Measurements from ENCODE around the gene UBE2E2. TPM values are rescaled to one million over a fixed set of nuclear protein-coding genes. Genes with fewer than 3 reads are reported as not detected.
"Not testable (repeated sequence)": the region's sequence is repeated elsewhere in the genome, so short reads cannot be mapped to it uniquely, and the experiment has no call there.

The UBE2E2 gene
- 91.0 TPM for total RNA-seq

GRCh38 chr3:23202921-23203707, at the start of gene UBE2E2:
Gene UBE2E2 (plus strand): TSS chr3:23203327.
- intact Hi-C loops (cut with DNase I) = no loop called here
- DNase-seq (ENCODE audit: low spot score) (peak; percentile 84), ATAC-seq (peak; percentile 85)

- no peak for DNase-seq (ENCODE audit: low spot score)
- intact Hi-C loops (cut with DNase I) = no loop called here
- no peak for ATAC-seq
Measured at GRCh38 chr3:23153436-23153835, 49.7 kb upstream of the UBE2E2 start.

DNA sequence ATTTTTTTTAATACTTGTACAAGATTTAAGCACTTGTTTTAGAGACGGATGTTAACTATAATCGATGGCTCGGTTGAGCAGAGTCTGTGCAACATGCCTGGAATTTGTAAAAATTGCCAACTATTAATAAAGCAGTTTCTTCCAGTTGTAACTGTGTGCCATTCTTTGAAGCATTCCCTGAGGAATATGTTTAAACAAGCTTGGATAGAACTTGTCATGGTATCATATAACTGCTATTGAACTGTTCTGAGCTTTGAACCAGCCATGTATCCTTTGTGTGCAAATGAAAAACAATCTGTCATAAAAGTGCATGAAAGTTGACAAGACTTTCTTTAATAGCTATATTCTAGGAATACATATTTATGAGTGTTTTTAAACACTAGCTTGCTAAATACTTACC, 45.8 kb upstream of the UBE2E2 start:
- ATAC-seq (no peak), DNase-seq (ENCODE audit: low spot score) (no peak)
- intact Hi-C loops (cut with DNase I) = no loop called here

DNA sequence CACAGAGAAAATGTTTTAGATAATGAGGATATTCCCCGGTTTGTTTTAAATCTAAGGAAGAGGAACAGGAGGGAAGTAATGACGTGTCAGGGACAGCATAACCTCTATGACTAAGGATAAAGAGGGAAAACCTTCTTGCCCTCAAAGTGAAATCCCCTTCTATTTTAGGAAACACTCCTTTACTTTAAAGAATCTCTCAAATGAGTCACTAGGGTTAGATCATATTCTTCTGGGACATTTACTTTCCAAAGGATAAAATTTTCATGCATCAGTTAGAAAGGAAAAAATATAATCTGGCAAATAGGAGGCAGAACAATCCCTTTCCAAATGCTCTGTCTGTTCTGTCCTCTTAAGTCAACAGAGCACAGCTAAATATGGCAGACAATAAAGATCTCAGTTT, 43.2 kb upstream of the UBE2E2 start:
- intact Hi-C loops (cut with DNase I) = no loop called here
- no peak for DNase-seq (ENCODE audit: low spot score)
- ATAC-seq = peak; percentile 86

DNA sequence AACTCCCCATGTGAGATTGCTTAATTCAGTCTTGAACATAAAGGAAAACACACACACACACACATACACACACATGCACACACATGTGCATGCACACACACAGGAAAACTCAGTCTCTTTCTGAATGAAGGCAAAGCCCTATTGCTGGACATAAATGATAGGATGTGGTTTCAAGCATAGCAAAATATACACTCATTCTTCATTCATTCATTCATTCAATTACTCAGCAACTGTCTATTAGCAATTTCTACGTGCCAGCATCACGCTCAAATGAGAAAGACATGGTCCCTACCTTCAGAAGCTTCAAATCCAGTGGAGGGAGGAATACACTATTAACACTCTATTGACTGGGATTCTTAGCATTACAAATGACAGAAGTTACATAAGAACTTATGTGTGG, 41.8 kb upstream of the UBE2E2 start:
- ATAC-seq (no peak), DNase-seq (ENCODE audit: low spot score) (no peak)
- intact Hi-C loops (cut with DNase I) = no loop called here

DNA sequence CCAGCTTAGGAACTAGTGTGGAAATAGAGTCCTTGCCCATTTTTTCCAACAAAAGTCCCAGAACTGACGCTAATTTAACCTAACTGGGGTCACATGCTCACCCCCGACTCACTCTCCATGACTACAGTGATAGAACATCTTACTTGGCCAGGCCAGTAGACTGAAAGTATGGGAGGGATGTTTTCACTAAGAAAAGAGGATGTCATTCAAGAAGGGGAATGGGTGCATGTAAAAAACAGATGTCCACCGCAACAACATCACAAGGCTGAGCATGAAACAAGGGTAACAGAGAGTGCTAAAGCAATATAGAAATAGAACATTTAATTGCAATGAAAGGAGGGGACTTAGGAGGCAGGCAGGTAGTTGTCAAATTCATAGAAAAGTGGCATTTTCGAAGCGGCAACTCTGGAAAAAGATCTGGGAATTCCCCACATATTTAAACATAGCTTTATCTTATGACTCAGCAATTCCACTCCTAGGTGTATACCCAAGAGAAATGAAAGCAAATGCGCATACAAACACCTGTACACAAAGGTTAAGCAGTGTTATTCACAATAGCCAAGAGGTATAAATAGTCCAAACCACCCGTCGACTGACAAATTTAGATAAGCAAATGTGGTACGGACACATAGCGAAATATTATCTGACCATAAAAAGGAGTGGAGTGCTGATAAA, 41.1 kb upstream of the UBE2E2 start:
- intact Hi-C loops (cut with DNase I) = no loop called here
- ATAC-seq (no peak), DNase-seq (ENCODE audit: low spot score) (no peak)

DNA sequence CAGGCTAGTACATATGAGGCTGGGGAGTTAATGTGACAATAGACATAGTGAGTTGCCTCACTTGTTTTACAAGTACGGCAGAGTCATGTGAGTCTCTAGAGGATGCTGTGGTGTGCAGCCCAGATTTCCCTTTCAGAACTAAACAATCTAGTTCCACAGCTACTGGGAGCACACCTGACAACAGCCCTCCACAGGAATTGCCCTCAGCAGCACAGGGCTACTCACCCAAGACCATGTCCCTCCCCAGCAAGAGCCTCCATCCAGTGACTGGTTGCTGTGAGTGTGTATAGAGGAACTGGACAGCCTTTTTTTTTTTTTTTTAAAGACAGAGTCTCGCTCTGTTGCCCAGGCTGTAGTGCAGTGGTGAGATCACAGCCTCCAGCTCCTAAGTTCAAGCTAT, 40.2 kb upstream of the UBE2E2 start:
- DNase-seq (ENCODE audit: low spot score) = no peak
- intact Hi-C loops (cut with DNase I) = no loop called here
- ATAC-seq = no peak

DNA sequence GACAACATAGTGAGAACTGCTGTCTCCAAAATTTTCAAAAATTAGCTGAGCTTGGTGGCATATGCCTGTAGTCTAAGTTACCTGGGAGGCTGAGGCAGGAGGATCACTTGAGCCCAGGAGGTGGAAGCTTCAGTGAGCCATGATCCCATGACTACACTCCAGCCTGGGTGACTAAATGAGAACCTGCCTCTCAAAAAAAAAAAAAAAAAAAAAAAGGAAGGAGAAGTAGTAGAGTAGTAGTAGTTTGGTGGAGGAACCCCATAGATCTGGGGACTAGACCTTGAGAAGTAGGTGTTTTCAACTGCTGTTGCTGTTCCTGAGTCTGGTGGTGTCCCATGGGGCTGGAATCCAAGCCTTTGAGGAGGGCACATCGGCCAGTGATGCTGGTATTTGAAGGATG, 38.4 kb upstream of the UBE2E2 start:
- DNase-seq (ENCODE audit: low spot score) = no peak
- no peak for ATAC-seq
- intact Hi-C loops (cut with DNase I) = no loop called here

DNA sequence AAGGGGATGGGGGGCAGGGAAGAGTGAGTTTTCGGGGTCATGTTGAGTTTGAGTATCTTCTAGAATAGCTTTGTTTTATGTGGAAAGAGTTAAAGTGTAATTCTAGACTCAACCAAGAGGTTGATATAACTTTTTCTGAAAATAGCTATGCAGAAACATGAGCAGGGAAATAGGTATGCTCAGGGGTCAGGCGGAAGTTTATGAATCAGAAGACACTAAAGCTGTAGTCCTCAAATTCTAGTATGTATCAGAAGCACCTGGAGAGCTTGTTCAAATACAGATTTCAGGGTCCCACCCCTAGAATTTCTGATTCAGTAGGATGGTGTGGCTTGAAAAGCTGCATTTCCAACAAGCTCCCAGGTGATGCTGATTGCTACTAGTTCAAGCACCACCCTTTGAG, 37.6 kb upstream of the UBE2E2 start:
- DNase-seq (ENCODE audit: low spot score) (no peak), ATAC-seq (no peak)
- intact Hi-C loops (cut with DNase I) = no loop called here

DNA sequence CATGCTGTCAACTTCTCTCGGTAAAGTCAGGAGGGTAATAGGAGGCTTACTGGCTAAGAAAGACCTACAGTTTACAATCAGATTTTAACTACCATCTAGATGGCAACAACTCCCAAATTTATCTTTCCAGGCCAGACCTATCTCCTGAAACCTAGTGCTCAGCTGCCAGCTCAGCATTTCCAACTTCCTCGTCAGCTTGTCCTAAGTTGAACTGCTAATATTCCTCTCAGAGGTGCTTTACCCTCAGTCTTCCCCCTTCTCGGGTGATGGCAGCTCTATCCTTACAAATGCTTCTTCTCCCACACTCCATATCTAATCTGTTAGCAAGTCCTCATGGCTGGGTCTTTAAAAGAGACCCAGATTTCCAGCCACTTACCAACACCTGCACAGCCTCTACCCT, 36.9 kb upstream of the UBE2E2 start:
- no peak for ATAC-seq
- intact Hi-C loops (cut with DNase I) = no loop called here
- no peak for DNase-seq (ENCODE audit: low spot score)

- no peak for ATAC-seq
- intact Hi-C loops (cut with DNase I) = no loop called here
- DNase-seq (ENCODE audit: low spot score) = no peak
Measured at GRCh38 chr3:23166845-23167244, 36.3 kb upstream of the UBE2E2 start.

- DNase-seq (ENCODE audit: low spot score) = no peak
- no peak for ATAC-seq
- intact Hi-C loops (cut with DNase I) = no loop called here
Measured at GRCh38 chr3:23169551-23169950, 33.6 kb upstream of the UBE2E2 start.

DNA sequence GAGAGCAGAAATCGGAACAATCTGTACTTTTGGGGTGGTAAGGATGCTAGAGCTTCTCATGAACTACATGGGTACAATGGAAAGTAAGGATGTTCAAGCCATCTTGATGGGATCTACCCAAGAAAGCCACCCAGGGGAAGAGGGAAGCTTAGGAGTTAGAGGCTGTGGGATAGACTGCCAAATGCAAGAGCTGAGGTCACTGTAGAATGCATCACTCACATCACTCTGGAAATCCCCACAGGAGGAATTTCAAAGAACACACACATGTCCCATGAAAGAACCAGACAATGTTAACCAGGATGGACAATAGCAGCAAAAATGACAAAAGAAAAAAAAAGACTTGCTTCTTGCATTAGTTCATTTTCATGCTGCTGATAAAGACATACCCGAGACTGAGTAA, 32.8 kb upstream of the UBE2E2 start:
- no peak for ATAC-seq
- DNase-seq (ENCODE audit: low spot score) = no peak
- intact Hi-C loops (cut with DNase I) = no loop called here

GRCh38 chr3:23172059-23172458, 31.1 kb upstream of the UBE2E2 start:
- intact Hi-C loops (cut with DNase I) = no loop called here
- no peak for ATAC-seq
- no peak for DNase-seq (ENCODE audit: low spot score)

DNA sequence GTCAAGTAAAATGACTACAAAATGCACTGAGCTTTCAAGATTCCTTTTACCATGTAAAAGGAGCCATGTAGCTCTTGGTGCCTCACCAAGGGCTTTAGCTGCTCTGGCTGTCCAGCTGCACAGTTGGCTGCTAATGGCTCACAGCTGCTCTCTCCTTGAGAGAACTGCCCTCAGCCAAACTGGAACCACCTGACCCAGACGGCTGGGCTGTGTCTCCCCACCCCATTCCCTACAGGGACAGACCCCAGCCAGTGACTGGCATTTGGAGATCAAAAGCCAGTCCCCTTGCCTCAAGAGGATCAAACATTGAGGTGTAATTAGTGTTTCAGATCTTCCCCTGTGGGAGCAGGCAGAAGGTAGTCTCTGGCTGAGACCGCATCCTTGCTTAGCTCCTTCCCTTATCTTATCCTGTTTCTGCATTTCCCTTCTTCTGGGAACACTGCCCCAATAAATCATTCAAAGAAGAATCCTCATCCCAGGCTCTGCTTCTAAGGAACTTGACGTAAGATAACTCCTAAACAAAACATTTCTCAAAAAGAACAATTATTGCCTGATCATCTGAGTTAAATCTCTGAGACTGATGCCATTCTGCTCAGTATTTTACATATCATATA, 28.6 kb upstream of the UBE2E2 start:
- DNase-seq (ENCODE audit: low spot score) (no peak), ATAC-seq (peak; percentile 89)
- intact Hi-C loops (cut with DNase I) = no loop called here

DNA sequence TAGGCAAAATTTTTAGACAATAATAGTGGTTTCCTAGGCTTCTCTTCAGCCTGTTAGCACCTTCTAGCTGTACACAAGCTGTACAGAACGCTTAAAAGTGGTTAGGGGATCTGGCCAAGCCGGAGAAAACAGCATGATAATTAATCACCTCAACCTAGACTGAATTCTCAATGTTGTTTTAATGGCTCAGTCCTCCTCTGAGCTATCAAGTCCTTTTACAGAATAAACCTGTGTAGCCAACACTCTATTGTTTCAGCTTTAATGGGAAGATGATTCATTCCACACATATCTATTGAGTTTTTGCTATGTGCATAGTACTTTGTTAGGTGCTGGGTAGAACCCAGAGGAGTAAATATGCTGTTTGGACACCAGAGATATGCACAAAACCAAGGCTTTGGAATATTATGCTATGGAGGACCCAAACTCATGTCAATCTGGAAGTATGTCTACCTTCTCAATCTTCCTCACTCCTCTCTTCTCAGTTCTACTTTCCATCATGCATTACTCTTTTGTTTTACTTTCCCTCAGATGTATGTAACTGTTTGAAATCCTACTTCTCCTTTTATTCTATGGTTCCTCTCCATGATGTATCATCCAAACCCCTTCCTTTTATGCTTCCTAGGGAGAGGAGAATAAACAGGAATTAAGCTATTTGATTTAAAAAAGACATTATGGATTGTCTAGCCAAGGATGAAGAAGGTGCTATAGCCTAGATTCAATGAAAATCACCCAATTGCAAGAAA, 27.6 kb upstream of the UBE2E2 start:
- DNase-seq (ENCODE audit: low spot score) (no peak), ATAC-seq (no peak)
- intact Hi-C loops (cut with DNase I) = no loop called here

- DNase-seq (ENCODE audit: low spot score); ATAC-seq; intact Hi-C loops (cut with DNase I): not testable (repeated sequence)
Measured at GRCh38 chr3:23176839-23177238, 26.3 kb upstream of the UBE2E2 start.

- ATAC-seq (peak; percentile 38), DNase-seq (ENCODE audit: low spot score) (no peak)
- intact Hi-C loops (cut with DNase I) = no loop called here
Measured at GRCh38 chr3:23182996-23183513, 20.1 kb upstream of the UBE2E2 start.

- ATAC-seq (peak; percentile 79), DNase-seq (ENCODE audit: low spot score) (no peak)
- intact Hi-C loops (cut with DNase I) = no loop called here
Measured at GRCh38 chr3:23183731-23184130, 19.4 kb upstream of the UBE2E2 start.
